GM18511 (cell line): ENCODE measurements around the gene SOAT1.
"Not testable (repeated sequence)": the region's sequence is repeated elsewhere in the genome, so short reads cannot be mapped to it uniquely, and the experiment has no call there.

Experiments
- ATAC-seq: cut with Tn5 transposase; IDR thresholded peaks from one replicate; pipeline ENCODE4 v1.9.1; 2021; ENCODE audit warnings: mild to moderate bottlenecking, moderate library complexity; ENCODE audit not compliant: unreplicated experiment

Gene SOAT1

GRCh38 chr1:179342740-179343404 is 49.3 kb downstream of the SOAT1 start:
- no peak for ATAC-seq

DNA sequence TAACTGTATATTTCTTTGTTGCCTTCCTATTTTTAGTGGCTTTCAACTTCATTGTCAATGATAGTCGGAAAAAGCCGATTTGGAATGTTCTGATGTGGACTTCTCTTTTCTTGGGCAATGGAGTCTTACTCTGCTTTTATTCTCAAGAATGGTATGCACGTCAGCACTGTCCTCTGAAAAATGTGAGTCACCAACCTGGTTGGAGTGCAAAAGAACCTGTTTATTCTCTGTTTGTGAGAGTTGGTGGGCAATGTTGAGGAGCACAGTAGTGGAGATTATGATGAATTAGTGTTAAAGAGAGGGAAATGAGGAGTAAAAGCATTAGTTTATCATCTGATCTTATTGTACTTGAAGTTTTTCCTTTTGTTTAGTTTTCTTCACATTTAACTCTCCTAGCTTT is 57.7 kb downstream of the SOAT1 start:
- no peak for ATAC-seq

GRCh38 chr1:179352236-179352635 is 58.6 kb downstream of the SOAT1 start:
- ATAC-seq = no peak

GRCh38 chr1:179353546-179353945 is 59.9 kb downstream of the SOAT1 start:
- ATAC-seq = no peak

- ATAC-seq = not testable (repeated sequence)
Observed at GRCh38 chr1:179361631-179362030, 68.0 kb downstream of the SOAT1 start.

- peak; percentile 98 for ATAC-seq
Observed at GRCh38 chr1:179365342-179366092, 71.9 kb downstream of the SOAT1 start, which contains the start of gene AXDND1. TSS of gene AXDND1 (plus strand) at chr1:179365971. CDS start at chr1:179366510, 539 bp downstream.

DNA sequence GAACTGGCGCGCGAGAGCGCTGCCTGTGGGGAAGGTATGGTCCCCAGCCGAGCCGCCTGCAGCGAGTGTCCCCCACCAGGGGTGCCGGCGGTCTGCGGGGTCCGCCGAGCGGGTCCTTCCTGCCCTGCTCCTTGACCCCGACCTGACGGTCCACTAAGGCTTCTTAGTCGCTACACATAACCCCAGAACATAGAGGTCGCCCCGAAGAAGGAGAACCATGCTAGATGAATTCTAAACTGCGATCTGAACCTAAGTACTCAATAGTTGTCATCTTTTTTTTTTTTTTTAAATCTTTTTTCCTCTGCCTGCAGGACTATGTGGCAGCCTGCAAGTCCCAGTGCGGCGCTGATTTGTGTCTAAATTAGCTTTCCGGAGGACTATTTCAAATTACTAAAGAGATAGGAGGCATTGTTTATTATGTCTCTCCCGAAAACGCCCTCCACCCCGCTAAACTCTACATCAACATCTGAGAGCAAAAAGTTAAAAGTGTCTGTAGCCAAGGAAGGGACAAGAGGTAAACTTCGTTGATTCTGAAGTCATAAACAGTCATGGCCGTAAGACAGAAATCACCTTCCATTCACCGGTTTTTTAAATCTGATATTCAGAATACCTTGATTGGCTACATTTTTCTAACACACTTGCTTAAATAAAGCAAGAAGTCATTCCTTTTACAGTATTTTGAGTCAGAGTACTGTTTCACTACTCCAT is 72.7 kb downstream of the SOAT1 start:
- ATAC-seq = peak; percentile 34

DNA sequence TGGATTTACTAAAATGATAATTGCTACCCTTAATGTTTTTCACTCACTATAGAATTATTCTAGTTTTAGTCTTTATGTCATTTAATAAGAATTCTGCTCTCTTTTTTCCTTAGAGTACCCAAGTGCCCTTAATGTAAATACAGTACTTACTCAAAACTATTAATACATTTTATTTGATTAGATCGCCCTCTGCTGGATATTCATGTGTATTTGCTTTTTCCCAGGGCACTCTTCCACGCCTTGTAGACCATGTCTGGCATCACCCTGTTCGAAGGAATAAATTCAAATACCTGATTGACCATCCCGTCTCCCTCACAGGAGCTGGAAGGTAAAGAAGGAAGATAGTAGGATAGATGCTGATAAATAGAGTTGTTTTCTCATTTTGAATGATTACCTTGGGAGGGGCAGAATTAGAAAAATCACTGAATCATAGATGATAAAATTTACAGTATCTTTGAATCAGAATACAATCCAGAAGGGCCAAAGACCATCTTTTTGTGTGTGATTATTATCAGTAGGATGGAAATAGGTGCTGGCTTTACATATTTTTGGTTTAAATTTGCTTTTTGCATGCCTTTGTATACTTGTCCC is 76.2 kb downstream of the SOAT1 start:
- ATAC-seq = peak; percentile 30

DNA sequence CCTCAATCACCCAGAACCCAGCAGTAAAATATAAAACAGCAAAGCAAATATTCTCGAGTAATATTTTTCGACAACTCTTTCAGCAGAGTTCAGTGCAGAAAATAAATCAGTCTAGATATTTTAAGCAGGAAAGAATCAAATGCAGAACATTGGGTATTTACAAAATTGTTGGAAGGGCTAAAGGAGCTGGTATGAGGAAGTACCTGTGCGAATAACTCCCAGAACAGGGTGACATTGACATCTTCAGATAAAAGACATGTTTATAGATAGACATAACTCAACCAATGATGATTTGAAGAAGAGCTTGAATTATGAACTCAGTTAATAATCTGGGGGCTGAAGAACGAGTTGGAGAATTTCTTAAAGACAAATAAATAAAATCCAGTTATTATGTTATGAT is 78.6 kb downstream of the SOAT1 start:
- ATAC-seq = no peak

DNA sequence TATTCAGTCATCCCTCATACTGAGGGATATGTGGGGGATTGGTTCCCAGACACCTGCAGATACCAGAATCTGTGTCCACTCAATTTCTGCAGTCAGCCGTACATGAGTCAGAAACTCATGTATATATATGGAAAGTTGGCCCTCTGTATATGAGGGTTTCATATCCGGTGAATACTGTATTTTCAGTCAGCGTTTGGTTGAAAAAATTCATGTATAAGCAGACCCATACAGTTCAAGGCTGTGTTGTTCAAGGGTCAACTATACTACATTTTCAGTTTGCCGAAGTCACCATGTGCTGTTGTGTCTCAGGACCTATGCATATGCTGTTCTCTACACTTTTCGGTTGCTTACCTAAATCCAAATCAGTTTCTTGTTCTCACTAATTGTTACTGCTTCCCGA is 82.6 kb downstream of the SOAT1 start:
- no peak for ATAC-seq

- no peak for ATAC-seq
Observed at GRCh38 chr1:179380299-179380698, 86.7 kb downstream of the SOAT1 start.

- no peak for ATAC-seq
Observed at GRCh38 chr1:179384027-179384426, 90.4 kb downstream of the SOAT1 start.

DNA sequence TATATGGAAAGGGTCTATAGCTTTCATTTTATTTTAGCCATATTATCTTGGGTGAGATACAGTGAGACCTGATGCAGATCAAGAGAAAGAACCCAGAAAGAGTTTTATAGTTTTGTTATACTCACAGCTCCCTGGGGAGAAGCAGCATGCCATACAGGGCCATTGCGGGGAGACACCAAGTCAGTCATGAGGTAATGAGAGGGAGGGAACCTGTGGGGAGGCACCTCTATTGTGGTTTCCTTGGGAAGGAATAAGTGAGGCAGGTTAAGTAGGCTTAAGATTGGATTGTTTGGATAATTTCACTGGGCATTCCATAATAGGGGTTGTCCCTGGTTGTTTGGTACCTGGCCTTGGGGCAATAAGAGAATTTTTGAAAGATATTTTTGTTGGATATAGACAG is 91.9 kb downstream of the SOAT1 start:
- ATAC-seq = no peak

DNA sequence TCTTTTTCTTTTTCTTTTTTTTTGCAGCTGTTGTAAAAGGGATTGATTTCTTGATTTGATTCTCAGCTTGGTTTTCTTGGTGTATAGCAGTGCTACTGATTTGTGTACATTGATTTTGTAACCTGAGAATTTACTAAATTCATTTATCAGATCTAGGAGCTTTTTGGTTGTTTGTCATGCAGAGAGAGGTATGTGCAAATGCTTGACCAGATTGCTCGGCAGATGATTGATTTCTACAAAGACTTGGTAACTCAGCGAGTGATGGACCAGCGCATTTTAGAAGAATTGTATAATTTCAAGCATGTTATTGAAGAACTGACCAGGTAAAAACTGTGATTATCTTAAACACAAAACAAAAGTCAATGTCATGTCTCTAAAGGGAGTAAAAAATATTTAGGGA is 100.1 kb downstream of the SOAT1 start:
- no peak for ATAC-seq

DNA sequence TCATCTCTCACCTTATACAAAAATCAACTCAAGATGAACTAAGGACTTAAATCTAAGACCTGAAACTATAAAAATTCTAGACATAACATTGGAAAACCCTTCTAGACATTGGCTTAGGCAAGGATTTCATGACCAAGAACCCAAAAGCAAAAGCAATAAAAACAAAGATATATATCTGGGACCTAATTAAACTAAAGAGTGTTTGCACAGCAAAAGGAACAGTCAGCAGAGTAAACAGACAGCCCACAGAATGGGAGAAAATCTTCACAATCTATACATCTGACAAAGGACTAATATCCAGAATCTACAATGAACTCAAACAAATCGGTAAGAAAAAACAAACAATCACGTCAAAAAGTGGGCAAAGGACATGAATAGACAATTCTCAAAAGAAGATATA is 105.8 kb downstream of the SOAT1 start:
- ATAC-seq = not testable (repeated sequence)
